Endothelial cell of umbilical vein (primary cell): ENCODE measurements around the gene SLC7A10. TPM values are rescaled to one million over a fixed set of nuclear protein-coding genes. Genes with fewer than 3 reads are reported as not detected.
A peak's percentile ranks its signal among the peaks of the same experiment; 100 is the strongest.

Experiments used
- BruUV-seq: library from RNA; stranded (reverse); fragments of 400-500 nt; replicated peaks from 2 replicates; lab custom pipeline; 2021; lab: Mats Ljungman, UMichigan
- CTCF ChIA-PET: fragments of 300-600, 350-600 bp; sonication (Branson Sonifier 250); formaldehyde crosslinking; loops from one replicate; lab custom pipeline; 2021; ENCODE audit warnings: antibody characterized with exemption, inconsistent platforms; lab: Charles Lee
- POLR2A ChIA-PET: fragments of 300-600, 350-600 bp; sonication (Branson Sonifier 250); formaldehyde crosslinking; loops from one replicate; lab custom pipeline; 2021; ENCODE audit warnings: antibody characterized with exemption, inconsistent platforms; lab: Charles Lee
- DNase-seq: peaks from one replicate; pipeline ENCODE4 v3.0.0-alpha.2; 2011; ENCODE audit warnings: low read depth, low spot score
- FAIRE-seq: peaks from 2 replicates; lab custom pipeline; 2011; peaks lifted over from hg19 to GRCh38; lab: Jason Lieb, UNC
- H2AFZ ChIP-seq: 2 replicates; pipeline ENCODE4 v1.6.0; 2012; ENCODE audit warnings: low read depth, low read length, control low read depth, inconsistent platforms
- H3K27ac ChIP-seq: 2 replicates; pipeline ENCODE4 v1.5.1; 2011; ENCODE audit warnings: low read depth, mild to moderate bottlenecking, control low read depth, low read length, moderate library complexity; ENCODE audit not compliant: insufficient read depth
- H3K27me3 ChIP-seq, 2 experiments: 2 replicates each; pipeline versions ENCODE4 v1.6.0 to v1.6.1; 2011; ENCODE audit warnings: low read length in 2 of 2, mixed read lengths in 1 of 2; ENCODE audit not compliant: control insufficient read depth in 2 of 2, insufficient read depth in 2 of 2
- H3K36me3 ChIP-seq, 2 experiments: 2 replicates in 1 of 2; 3 replicates in 1 of 2; pipeline ENCODE4 v1.5.1; 2011; ENCODE audit warnings: low read length in 2 of 2, mild to moderate bottlenecking in 1 of 2, moderate library complexity in 1 of 2; ENCODE audit not compliant: control insufficient read depth in 2 of 2, insufficient read depth in 2 of 2; ENCODE audit errors: extremely low read depth in 1 of 2
- H3K4me1 ChIP-seq: 3 replicates; pipeline ENCODE4 v1.5.1; 2011; ENCODE audit warnings: mild to moderate bottlenecking, low read length; ENCODE audit not compliant: control insufficient read depth, insufficient read depth; ENCODE audit errors: extremely low read depth
- H3K4me2 ChIP-seq: 2 replicates; pipeline ENCODE4 v1.6.1; 2011; ENCODE audit warnings: low read length, control low read depth, mixed read lengths; ENCODE audit not compliant: insufficient read depth
- H3K4me3 ChIP-seq, 3 experiments: fragments of 200-600 bp in 1 of 3; sonication (generic), shearing (Covaris generic) in 1 of 3; replicated peaks in 1 of 3; 2 replicates each; pipeline ENCODE4 v1.5.1; 2011 to 2016; ENCODE audit warnings: control low read depth in 3 of 3, low read length in 3 of 3, mild to moderate bottlenecking in 2 of 3, inconsistent platforms in 1 of 3, low read depth in 1 of 3, moderate library complexity in 1 of 3; ENCODE audit not compliant: insufficient read depth in 1 of 3
- H3K79me2 ChIP-seq: 2 replicates; pipeline ENCODE4 v1.6.0; 2012; ENCODE audit warnings: low read length, inconsistent platforms; ENCODE audit not compliant: control insufficient read depth, insufficient read depth
- H3K9ac ChIP-seq: replicated peaks from 2 replicates; pipeline ENCODE3; 2011; ENCODE audit warnings: low read length, control low read depth; ENCODE audit not compliant: insufficient read depth; ENCODE audit errors: extremely low read depth
- H3K9me1 ChIP-seq: replicated peaks from 3 replicates; pipeline ENCODE4 v1.6.0; 2011; ENCODE audit warnings: mild to moderate bottlenecking, low read length; ENCODE audit not compliant: control insufficient read depth, insufficient read depth; ENCODE audit errors: extremely low read depth
- H3K9me3 ChIP-seq: replicated peaks from 2 replicates; pipeline ENCODE4 v1.5.1; 2012; ENCODE audit warnings: low read length, inconsistent platforms; ENCODE audit not compliant: control insufficient read depth, insufficient read depth
- H4K20me1 ChIP-seq: replicated peaks from 2 replicates; pipeline ENCODE3; 2011; ENCODE audit warnings: mild to moderate bottlenecking, low read length; ENCODE audit not compliant: control insufficient read depth, insufficient read depth; ENCODE audit errors: extremely low read depth
- EZH2 ChIP-seq: IDR thresholded peaks from 2 replicates; pipeline ENCODE4 v1.6.1; 2012; ENCODE audit warnings: borderline replicate concordance, low read depth, mild to moderate bottlenecking, moderate library complexity, low read length, inconsistent platforms; ENCODE audit not compliant: severe bottlenecking
- GATA2 ChIP-seq: IDR thresholded peaks from 2 replicates; pipeline ENCODE4 v1.7.0; 2011; ENCODE audit warnings: low read depth, mild to moderate bottlenecking, moderate library complexity, mixed read lengths, low read length; ENCODE audit not compliant: insufficient read length, insufficient read depth
- MYC ChIP-seq: IDR thresholded peaks from one replicate; pipeline ENCODE4 v1.6.1; 2011; ENCODE audit warnings: mild to moderate bottlenecking, low read depth, low read length
- dilution Hi-C: fragments of 300-500 bp; cut with MboI; formaldehyde crosslinking; loops from one replicate; pipeline ENCODE4 v1.15.0; 2019; ENCODE audit warnings: low sequenced_read_pairs; ENCODE audit not compliant: extremely low pct_ligation_motif_present
- intact Hi-C: fragments of 100-400 bp; cut with micrococcal nuclease; formaldehyde crosslinking; loops from one replicate; pipeline ENCODE4 v1.10.0; 2022
- polyA plus RNA-seq, 4 experiments: library from polyadenylated mRNA; depleted of rRNA in 3 of 4; stranded (reverse) in 3 of 4; unstranded in 1 of 4; fragments of >200 nt; gene quantifications; 2 replicates each; pipeline versions ENCODE4 v1.2.1 to v1.2.3, GENCODE V29; 2011 to 2012; ENCODE audit warnings: missing spikeins in 1 of 4
- total RNA-seq: library from RNA; stranded (reverse); gene quantifications from 2 replicates; pipeline ENCODE4 v1.2.3, GENCODE V29; 2021
- TF ChIP-seq, protein P1 (sequence below): IDR thresholded peaks from 2 replicates; pipeline ENCODE4 v1.6.1; 2011; ENCODE audit not compliant: insufficient read depth, insufficient read length
- TF ChIP-seq, protein P2 (sequence below), 2 donors: IDR thresholded peaks; 1 replicate in 1 of 2; 2 replicates in 1 of 2; pipeline ENCODE4 v1.5.1; 2011; ENCODE audit warnings: low read length in 2 of 2, mild to moderate bottlenecking in 2 of 2, moderate library complexity in 2 of 2, control low read depth in 1 of 2, inconsistent platforms in 1 of 2, low read depth in 1 of 2; ENCODE audit not compliant: insufficient read depth in 1 of 2; ENCODE audit errors: extremely low read depth in 1 of 2

Gene SLC7A10
- total and polyA plus RNA-seq, 2 donors (not counting 3 experiments of a cell fraction or from before 2014, with no cell fraction given), result not detected

DNA sequence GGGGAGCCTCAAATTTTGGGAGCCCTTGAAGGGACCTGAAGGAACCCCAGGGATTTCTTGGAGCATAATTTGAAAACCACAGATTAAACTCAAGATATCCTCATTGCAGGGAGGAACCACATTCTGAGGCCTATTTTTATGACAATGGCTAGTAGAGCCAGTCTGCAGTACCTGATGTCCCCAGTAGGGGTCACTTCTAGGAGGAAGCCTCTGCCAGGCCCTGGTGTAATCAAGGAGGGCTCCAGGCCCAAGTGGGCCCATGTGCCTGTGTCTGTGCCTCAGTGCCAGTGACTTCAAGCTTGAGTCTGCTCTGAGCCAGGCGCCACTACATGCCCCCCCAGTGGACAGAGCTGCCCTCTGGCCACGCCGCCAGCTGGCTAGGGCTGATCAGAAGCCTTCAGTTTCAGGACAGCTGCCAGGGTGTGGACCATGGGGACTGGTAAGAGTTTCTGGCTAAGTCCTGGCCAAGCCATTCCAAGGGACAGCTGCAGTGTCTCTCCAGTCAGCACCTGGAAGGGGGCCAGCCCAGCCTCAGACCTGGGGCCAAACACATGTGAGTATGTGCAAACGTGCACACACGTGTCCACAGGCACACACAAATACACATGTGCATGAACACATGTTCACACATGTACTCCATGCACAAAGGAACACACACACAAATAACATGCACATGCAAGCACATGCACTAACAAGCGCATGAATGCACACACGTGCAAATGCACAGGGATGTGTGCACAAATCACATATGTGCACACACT, 20.5 kb upstream of the SLC7A10 start:
- no peak overlapping the region for H3K27ac ChIP-seq
- H3K36me3 ChIP-seq, result no peaks in the 10 kb centered on the region
- no peak overlapping the region for H2AFZ ChIP-seq
- no peak overlapping the region for H3K4me2 ChIP-seq
- BruUV-seq, result no TSS peak
- no peak for DNase-seq
- no peaks in the 10 kb centered on the region for H3K9me3 ChIP-seq
- H3K9me1 ChIP-seq, result no peaks in the 10 kb centered on the region
- H3K27me3 ChIP-seq, result no peaks in the 10 kb centered on the region
- H3K79me2 ChIP-seq, result no peaks in the 10 kb centered on the region
- CTCF ChIA-PET, result interaction anchor here (0.6 to 1.5 kb wide), 5 partner anchors 8 to 161 kb away, joined by 3 to 6 read pairs (median 3); no protein-coding TSS in a partner anchor
- no peak overlapping the region for H3K9ac ChIP-seq
- no peaks in the 10 kb centered on the region for H4K20me1 ChIP-seq
- H3K4me3 ChIP-seq, result no peak overlapping the region
- intact Hi-C loops, result no loop called here
- dilution Hi-C loops, result no loop called here
- H3K4me1 ChIP-seq, result no peaks in the 10 kb centered on the region
- POLR2A ChIA-PET, result no interaction called here
- TF ChIP-seq, protein P1, sequence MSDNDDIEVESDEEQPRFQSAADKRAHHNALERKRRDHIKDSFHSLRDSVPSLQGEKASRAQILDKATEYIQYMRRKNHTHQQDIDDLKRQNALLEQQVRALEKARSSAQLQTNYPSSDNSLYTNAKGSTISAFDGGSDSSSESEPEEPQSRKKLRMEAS, result peak; percentile 53
- TF ChIP-seq GATA2, result no peak
- no peak for TF ChIP-seq EZH2
- TF ChIP-seq MYC, result no peak
- TF ChIP-seq, protein P2, sequence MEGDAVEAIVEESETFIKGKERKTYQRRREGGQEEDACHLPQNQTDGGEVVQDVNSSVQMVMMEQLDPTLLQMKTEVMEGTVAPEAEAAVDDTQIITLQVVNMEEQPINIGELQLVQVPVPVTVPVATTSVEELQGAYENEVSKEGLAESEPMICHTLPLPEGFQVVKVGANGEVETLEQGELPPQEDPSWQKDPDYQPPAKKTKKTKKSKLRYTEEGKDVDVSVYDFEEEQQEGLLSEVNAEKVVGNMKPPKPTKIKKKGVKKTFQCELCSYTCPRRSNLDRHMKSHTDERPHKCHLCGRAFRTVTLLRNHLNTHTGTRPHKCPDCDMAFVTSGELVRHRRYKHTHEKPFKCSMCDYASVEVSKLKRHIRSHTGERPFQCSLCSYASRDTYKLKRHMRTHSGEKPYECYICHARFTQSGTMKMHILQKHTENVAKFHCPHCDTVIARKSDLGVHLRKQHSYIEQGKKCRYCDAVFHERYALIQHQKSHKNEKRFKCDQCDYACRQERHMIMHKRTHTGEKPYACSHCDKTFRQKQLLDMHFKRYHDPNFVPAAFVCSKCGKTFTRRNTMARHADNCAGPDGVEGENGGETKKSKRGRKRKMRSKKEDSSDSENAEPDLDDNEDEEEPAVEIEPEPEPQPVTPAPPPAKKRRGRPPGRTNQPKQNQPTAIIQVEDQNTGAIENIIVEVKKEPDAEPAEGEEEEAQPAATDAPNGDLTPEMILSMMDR (IDR thresholded peaks at IDR 0.05; ENCODE audit: extremely low read depth in 1 of 2, insufficient read depth in 1 of 2, low read depth in 1 of 2, low read length in 2 of 2), result peak; percentile 44
- FAIRE-seq, result no peak
